SK-N-SH (cell line): Measurements from ENCODE around the gene P2RY14. TPM values are rescaled to one million over a fixed set of nuclear protein-coding genes. Genes with fewer than 3 reads are reported as not detected.

Experiments
- CTCF ChIA-PET: fragments of 300-600, 350-600 bp; formaldehyde crosslinking; extraction: SDS; loops from one replicate; lab custom pipeline; 2021; lab: Yijun Ruan, JAX
- POLR2A ChIA-PET: fragments of 350-600 bp; sonication (Branson Sonifier 250); formaldehyde crosslinking; extraction: SDS; loops from one replicate; lab custom pipeline; 2020; ENCODE audit warnings: antibody characterized with exemption, inconsistent platforms; lab: Yijun Ruan, JAX
- DNase-seq: peaks from one replicate; pipeline ENCODE4 v3.0.0; 2012
- H2AFZ ChIP-seq: fragments of 200-600 bp; sonication (generic); 2 replicates; pipeline ENCODE4 v1.8.1; 2016; ENCODE audit warnings: antibody characterized with exemption, mild to moderate bottlenecking, low read depth
- H3F3A ChIP-seq: fragments of 200-600 bp; sonication (generic); replicated peaks from 2 replicates; pipeline ENCODE3; 2016; ENCODE audit warnings: antibody characterized with exemption, mild to moderate bottlenecking; ENCODE audit not compliant: insufficient read depth
- H3K27ac ChIP-seq, 2 experiments: fragments of 200-500 bp in 1 of 2; fragments of 200-600 bp in 1 of 2; sonication (Bioruptor generic) in 1 of 2; sonication (generic), shearing (Covaris generic) in 1 of 2; 2 replicates each; pipeline versions ENCODE4 v1.5.1 to v1.6.1; 2014 to 2016; ENCODE audit warnings: low read depth in 2 of 2, inconsistent platforms in 1 of 2, low read length in 1 of 2, mild to moderate bottlenecking in 1 of 2, mixed read lengths in 1 of 2
- H3K27me3 ChIP-seq: fragments of 200-600 bp; sonication (generic), shearing (Covaris generic); 2 replicates; pipeline ENCODE4 v1.6.1; 2016; ENCODE audit warnings: mixed run types; ENCODE audit not compliant: insufficient read depth
- H3K36me3 ChIP-seq, 2 experiments: fragments of 200-500 bp in 1 of 2; fragments of 200-600 bp in 1 of 2; sonication (Bioruptor generic) in 1 of 2; sonication (generic) in 1 of 2; replicated peaks in 1 of 2; 2 replicates each; pipeline versions ENCODE3 to v1.5.1; 2014 to 2016; ENCODE audit warnings: low read length in 1 of 2, mild to moderate bottlenecking in 1 of 2; ENCODE audit not compliant: insufficient read depth in 2 of 2, control insufficient read depth in 1 of 2
- H3K4me1 ChIP-seq, 2 experiments: fragments of 200-500 bp in 1 of 2; fragments of 200-600 bp in 1 of 2; sonication (Bioruptor generic) in 1 of 2; sonication (generic), shearing (Covaris generic) in 1 of 2; 2 replicates each; pipeline versions ENCODE4 v1.5.1 to v1.6.1; 2014 to 2016; ENCODE audit warnings: low read depth in 1 of 2, low read length in 1 of 2, mixed run types in 1 of 2; ENCODE audit not compliant: insufficient read depth in 2 of 2, control insufficient read depth in 1 of 2
- H3K4me2 ChIP-seq: fragments of 200-600 bp; sonication (generic), shearing (Covaris generic); 2 replicates; pipeline ENCODE4 v1.6.1; 2017; ENCODE audit warnings: mixed run types
- H3K4me3 ChIP-seq, 2 experiments: fragments of 200-500 bp in 1 of 2; fragments of 200-600 bp in 1 of 2; sonication (Bioruptor generic) in 1 of 2; sonication (generic), shearing (Covaris generic) in 1 of 2; 2 replicates each; pipeline versions ENCODE4 v1.5.1 to v1.8.1; 2014 to 2016; ENCODE audit warnings: low read depth in 2 of 2, inconsistent platforms in 1 of 2, low read length in 1 of 2, mild to moderate bottlenecking in 1 of 2, mixed read lengths in 1 of 2, moderate library complexity in 1 of 2
- H3K79me2 ChIP-seq: fragments of 200-600 bp; sonication (generic); 2 replicates; pipeline ENCODE4 v1.8.1; 2017; ENCODE audit warnings: mild to moderate bottlenecking; ENCODE audit not compliant: insufficient read depth
- H3K9ac ChIP-seq: fragments of 200-600 bp; sonication (generic); 2 replicates; pipeline ENCODE4 v1.6.1; 2017; ENCODE audit warnings: mixed run types
- H3K9me2 ChIP-seq: fragments of 200-600 bp; sonication (generic); 2 replicates; pipeline ENCODE4 v1.6.1; 2017; ENCODE audit warnings: mixed run types
- H3K9me3 ChIP-seq: fragments of 200-600 bp; sonication (generic); 2 replicates; pipeline ENCODE4 v1.6.1; 2017; ENCODE audit warnings: mixed run types, mild to moderate bottlenecking, moderate library complexity
- H4K20me1 ChIP-seq: fragments of 200-600 bp; sonication (generic); 2 replicates; pipeline ENCODE4 v1.6.1; 2017; ENCODE audit warnings: mild to moderate bottlenecking, mixed run types; ENCODE audit not compliant: insufficient read depth
- CHD2 ChIP-seq: fragments of 150-350 bp; IDR thresholded peaks from 2 replicates; pipeline ENCODE4 v1.6.1; 2018; ENCODE audit warnings: low read length; ENCODE audit not compliant: partially characterized antibody
- EP300 ChIP-seq, 2 experiments: IDR thresholded peaks; 2 replicates each; pipeline versions ENCODE4 v1.4.0 to v1.6.1; 2012; ENCODE audit warnings: borderline replicate concordance in 1 of 2, low read depth in 1 of 2, low read length in 1 of 2
- FOSL2 ChIP-seq: IDR thresholded peaks from 2 replicates; pipeline ENCODE4 v1.4.0; 2012; ENCODE audit warnings: low read depth, mild to moderate bottlenecking, moderate library complexity, borderline replicate concordance
- GATA2 ChIP-seq: sonication (generic); formaldehyde crosslinking; IDR thresholded peaks from 2 replicates; pipeline ENCODE4 v1.5.0; 2020; ENCODE audit warnings: mild to moderate bottlenecking, missing genetic modification reagents
- MEF2A ChIP-seq: IDR thresholded peaks from 2 replicates; pipeline ENCODE4 v1.4.0; 2012; ENCODE audit warnings: low read depth, borderline replicate concordance
- MXI1 ChIP-seq: IDR thresholded peaks from 2 replicates; pipeline ENCODE4 v1.6.1; 2012; ENCODE audit warnings: mild to moderate bottlenecking, low read depth, low read length, improper control_type of control experiment
- RCOR1 ChIP-seq: fragments of 150-350 bp; IDR thresholded peaks from 2 replicates; pipeline ENCODE4 v1.6.1; 2017; ENCODE audit warnings: antibody characterized with exemption, low read length
- TCF12 ChIP-seq: IDR thresholded peaks from 2 replicates; pipeline ENCODE4 v1.4.0; 2012
- WGBS: methylation state at CpG from one replicate; pipeline ENCODE4 v1.1.6; 2017; ENCODE audit warnings: low lambda C conversion rate; 5-methylcytosine and 5-hydroxymethylcytosine counted together
- polyA plus RNA-seq, 3 experiments: library from polyadenylated mRNA; depleted of rRNA; stranded (reverse); fragments of >200 nt; gene quantifications; 2 replicates each; pipeline ENCODE4 v1.2.3, GENCODE V29; 2012
- TF ChIP-seq, protein P1 (sequence below): IDR thresholded peaks from 2 replicates; pipeline ENCODE4 v1.4.0; 2012; ENCODE audit warnings: low read depth, borderline replicate concordance

Gene P2RY14
- polyA plus RNA-seq, 1 of the 3 experiments (the other 2 are of a cell fraction): not detected

DNA sequence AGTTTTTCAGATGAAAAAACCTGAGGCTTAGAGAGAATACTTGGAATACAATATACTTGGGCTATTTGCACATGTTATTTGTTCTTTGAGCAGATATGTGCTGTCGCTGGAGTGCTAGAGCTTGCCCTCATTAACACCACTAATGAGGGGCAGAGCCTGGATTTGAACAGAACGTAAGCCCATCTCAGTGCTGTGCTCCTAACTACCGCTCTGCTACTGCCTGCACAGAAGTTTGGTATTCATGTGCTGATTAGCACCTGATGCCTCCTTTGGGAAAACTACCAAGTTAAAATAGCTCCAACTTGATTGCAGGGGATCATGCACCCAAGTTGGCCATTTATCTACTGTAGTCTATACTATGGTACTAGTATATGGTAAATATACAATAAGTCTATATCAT lies 34.6 kb upstream of the P2RY14 start:
- H3K27ac ChIP-seq: no peak overlapping the region
- CTCF ChIA-PET: interaction anchor here (0.9 kb wide), 1 partner anchor 16 kb away, joined by 3 read pairs; no protein-coding TSS in a partner anchor
- 58% methylated on average over 3 of the region's 3 CpGs for WGBS
- no peak overlapping the region for H3K4me3 ChIP-seq
- H3K9me3 ChIP-seq: no peaks in the 10 kb centered on the region; the same call in 1 of the 2 replicates
- H3K36me3 ChIP-seq: no peaks in the 10 kb centered on the region
- H3K4me2 ChIP-seq: no peak overlapping the region
- no peaks in the 10 kb centered on the region for H3K79me2 ChIP-seq
- H3K27me3 ChIP-seq: no peaks in the 10 kb centered on the region
- H3K4me1 ChIP-seq: no peaks in the 10 kb centered on the region; a peak in 1 of 4 replicates
- no peaks in the 10 kb centered on the region for H4K20me1 ChIP-seq
- POLR2A ChIA-PET: no interaction called here
- no peak for DNase-seq
- H3K9ac ChIP-seq: no peak overlapping the region
- no peaks in the 10 kb centered on the region for H3K9me2 ChIP-seq
- H2AFZ ChIP-seq: no peak overlapping the region
- TF ChIP-seq FOSL2 (no peak), MXI1 (no peak), MEF2A (no peak), RCOR1 (no peak), GATA2 (CRISPR knock-in tag) (no peak)
- H3F3A ChIP-seq: no peaks in the 10 kb centered on the region

DNA sequence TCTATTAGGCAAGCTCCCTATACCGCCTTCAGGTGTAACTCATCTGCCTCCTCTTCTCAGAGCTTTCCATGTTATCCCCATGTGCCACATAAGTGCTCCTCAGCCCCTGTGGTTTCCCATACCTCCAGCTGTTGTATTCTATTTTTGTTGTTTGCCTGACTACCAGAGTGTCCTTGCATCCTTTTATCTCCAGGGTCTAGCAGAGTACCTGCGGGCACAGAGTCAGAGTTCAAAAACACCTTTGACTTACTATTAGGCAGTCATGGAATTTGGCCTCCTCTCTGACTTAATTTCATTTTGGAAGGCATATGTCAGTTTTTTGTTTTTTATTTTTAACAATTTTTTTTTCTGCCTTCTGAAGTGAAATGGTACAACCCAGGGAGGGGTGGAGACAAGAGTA lies 31.2 kb upstream of the P2RY14 start:
- TF ChIP-seq EP300 (IDR thresholded peaks at IDR 0.05; ENCODE audit: borderline replicate concordance in 1 of 2, low read depth in 1 of 2, low read length in 1 of 2) (no peak), CHD2 (no peak), TCF12 (no peak)
- TF ChIP-seq, protein P1, sequence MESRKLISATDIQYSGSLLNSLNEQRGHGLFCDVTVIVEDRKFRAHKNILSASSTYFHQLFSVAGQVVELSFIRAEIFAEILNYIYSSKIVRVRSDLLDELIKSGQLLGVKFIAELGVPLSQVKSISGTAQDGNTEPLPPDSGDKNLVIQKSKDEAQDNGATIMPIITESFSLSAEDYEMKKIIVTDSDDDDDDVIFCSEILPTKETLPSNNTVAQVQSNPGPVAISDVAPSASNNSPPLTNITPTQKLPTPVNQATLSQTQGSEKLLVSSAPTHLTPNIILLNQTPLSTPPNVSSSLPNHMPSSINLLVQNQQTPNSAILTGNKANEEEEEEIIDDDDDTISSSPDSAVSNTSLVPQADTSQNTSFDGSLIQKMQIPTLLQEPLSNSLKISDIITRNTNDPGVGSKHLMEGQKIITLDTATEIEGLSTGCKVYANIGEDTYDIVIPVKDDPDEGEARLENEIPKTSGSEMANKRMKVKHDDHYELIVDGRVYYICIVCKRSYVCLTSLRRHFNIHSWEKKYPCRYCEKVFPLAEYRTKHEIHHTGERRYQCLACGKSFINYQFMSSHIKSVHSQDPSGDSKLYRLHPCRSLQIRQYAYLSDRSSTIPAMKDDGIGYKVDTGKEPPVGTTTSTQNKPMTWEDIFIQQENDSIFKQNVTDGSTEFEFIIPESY: no peak
- H4K20me1 ChIP-seq: no peaks in the 10 kb centered on the region
- H3K36me3 ChIP-seq: no peaks in the 10 kb centered on the region
- H2AFZ ChIP-seq: no peak overlapping the region
- H3F3A ChIP-seq: peaks cover 18% of the 10 kb centered on the region
- ChIA-PET CTCF (interaction anchor here (1.1 kb wide), 1 partner anchor 141 kb away, joined by 3 read pairs; no protein-coding TSS in a partner anchor), POLR2A (no interaction called here)
- H3K27me3 ChIP-seq: no peaks in the 10 kb centered on the region
- H3K27ac ChIP-seq: no peak overlapping the region
- H3K9me3 ChIP-seq: no peaks in the 10 kb centered on the region
- no peaks in the 10 kb centered on the region for H3K9me2 ChIP-seq
- H3K4me3 ChIP-seq: no peak overlapping the region
- no peak overlapping the region for H3K4me2 ChIP-seq
- peaks cover 0 to 13% of the 10 kb centered on the region in 2 experiments; a peak in 2 of 4 replicates for H3K4me1 ChIP-seq
- H3K79me2 ChIP-seq: no peaks in the 10 kb centered on the region
- 88% methylated on average over 2 of the region's 2 CpGs for WGBS
- no peak overlapping the region for H3K9ac ChIP-seq
- no peak for DNase-seq
